ENCODE data around the gene LYPD1. TPM values are rescaled to one million over a fixed set of nuclear protein-coding genes. Genes with fewer than 3 reads are reported as not detected.
"Not testable (repeated sequence)": the region's sequence is repeated elsewhere in the genome, so short reads cannot be mapped to it uniquely, and the experiment has no call there.

Gene LYPD1
- total and polyA plus RNA-seq, 8 donors: 0.53 to 5.6 (median 1.3) TPM

DNA sequence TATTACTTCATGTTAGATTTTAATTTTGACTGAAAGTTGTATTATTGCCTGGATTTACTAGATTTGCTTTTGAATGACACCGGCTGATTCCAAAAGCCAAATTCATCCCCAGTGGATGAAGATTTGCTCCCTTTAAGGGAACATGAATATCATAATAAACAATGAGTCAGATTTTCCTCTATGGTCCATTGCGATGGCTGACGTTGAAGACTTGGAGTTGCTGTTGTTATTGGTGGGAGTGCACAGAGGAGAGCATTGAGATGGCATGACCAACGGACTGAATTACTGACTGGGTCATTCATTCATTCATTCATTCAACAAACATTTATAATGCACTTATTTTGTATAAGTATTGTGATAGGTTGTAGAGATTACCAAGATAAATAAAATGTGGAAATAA lies 33.4 kb upstream of the LYPD1 start:
- intact Hi-C loops (cut with DNase I): no loop called here
- ATAC-seq (no peak), DNase-seq (no peak)
- TF ChIP-seq, protein P1, sequence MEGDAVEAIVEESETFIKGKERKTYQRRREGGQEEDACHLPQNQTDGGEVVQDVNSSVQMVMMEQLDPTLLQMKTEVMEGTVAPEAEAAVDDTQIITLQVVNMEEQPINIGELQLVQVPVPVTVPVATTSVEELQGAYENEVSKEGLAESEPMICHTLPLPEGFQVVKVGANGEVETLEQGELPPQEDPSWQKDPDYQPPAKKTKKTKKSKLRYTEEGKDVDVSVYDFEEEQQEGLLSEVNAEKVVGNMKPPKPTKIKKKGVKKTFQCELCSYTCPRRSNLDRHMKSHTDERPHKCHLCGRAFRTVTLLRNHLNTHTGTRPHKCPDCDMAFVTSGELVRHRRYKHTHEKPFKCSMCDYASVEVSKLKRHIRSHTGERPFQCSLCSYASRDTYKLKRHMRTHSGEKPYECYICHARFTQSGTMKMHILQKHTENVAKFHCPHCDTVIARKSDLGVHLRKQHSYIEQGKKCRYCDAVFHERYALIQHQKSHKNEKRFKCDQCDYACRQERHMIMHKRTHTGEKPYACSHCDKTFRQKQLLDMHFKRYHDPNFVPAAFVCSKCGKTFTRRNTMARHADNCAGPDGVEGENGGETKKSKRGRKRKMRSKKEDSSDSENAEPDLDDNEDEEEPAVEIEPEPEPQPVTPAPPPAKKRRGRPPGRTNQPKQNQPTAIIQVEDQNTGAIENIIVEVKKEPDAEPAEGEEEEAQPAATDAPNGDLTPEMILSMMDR (IDR thresholded peaks at IDR 0.05): no peak
- no peaks in the 10 kb centered on the region for H3K4me1 ChIP-seq
- H3K9me3 ChIP-seq: no peaks in the 10 kb centered on the region
- H3K36me3 ChIP-seq: no peaks in the 10 kb centered on the region
- H3K4me3 ChIP-seq: no peak overlapping the region
- H3K27me3 ChIP-seq: no peaks in the 10 kb centered on the region
- no peak overlapping the region for H3K27ac ChIP-seq

DNA sequence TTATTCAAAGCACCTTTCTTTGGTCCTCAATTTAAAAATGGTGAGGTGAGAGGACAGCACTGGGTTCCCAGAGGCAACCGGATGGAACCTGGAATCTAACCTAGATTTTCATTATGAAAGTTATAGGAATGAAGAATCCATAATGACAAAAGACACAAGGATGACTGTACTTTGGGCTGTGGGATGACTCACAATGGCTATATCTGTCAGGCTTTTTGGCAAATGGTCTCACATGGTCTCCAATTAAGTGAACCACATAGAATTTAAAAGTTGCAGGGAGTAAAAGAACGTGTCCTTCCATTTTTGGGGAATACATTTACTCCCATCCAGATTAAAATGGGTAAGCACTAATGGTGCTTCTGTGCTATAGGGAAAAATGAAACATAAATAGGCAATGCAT lies 31.8 kb upstream of the LYPD1 start:
- ATAC-seq: no peak
- H3K9me3 ChIP-seq: no peaks in the 10 kb centered on the region
- no peaks in the 10 kb centered on the region for H3K27me3 ChIP-seq
- H3K4me3 ChIP-seq: no peak overlapping the region
- H3K27ac ChIP-seq: no peak overlapping the region
- TF ChIP-seq, protein P1 (IDR thresholded peaks at IDR 0.05): no peak
- no peaks in the 10 kb centered on the region for H3K4me1 ChIP-seq
- no peaks in the 10 kb centered on the region for H3K36me3 ChIP-seq
- DNase-seq: no peak
- intact Hi-C loops (cut with DNase I): no loop called here

DNA sequence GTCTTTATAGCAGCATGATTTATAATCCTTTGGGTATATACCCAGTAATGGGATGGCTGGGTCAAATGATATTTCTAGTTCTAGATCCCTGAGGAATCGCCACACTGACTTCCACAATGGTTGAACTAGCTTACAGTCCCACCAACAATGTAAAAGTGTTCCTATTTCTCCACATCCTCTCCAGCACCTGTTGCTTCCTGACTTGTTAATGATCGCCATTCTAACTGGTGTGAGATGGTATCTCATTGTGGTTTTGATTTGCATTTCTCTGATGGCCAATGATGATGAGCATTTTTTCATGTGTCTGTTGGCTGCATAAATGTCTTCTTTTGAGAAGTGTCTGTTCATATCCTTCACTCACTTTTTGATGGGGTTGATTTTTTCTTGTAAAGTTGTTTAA lies 29.8 kb upstream of the LYPD1 start:
- H3K4me1 ChIP-seq; H3K36me3 ChIP-seq; H3K27me3 ChIP-seq; H3K4me3 ChIP-seq; intact Hi-C loops (cut with DNase I); DNase-seq; H3K9me3 ChIP-seq; H3K27ac ChIP-seq; ATAC-seq: not testable (repeated sequence)

DNA sequence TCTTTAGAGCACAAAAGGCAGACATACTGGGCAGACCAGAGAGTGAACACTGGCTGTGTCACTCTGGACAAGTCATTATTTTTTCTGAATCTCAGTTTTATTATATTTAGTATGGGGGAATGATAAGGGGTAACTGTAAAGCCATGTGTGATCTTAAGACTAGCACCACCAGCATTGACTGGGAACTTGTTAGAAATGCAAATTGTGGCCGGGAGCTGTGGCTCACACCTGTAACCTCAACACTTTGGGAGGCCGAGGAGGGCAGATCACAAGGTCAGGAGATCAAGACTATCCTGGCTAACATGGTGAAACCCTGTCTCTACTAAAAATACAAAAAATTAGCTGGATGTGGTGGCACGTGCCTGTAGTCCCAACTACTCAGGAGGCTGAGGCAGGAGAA lies 28.3 kb upstream of the LYPD1 start:
- H3K27me3 ChIP-seq; H3K9me3 ChIP-seq; DNase-seq; H3K4me3 ChIP-seq; intact Hi-C loops (cut with DNase I); ATAC-seq; H3K27ac ChIP-seq; H3K36me3 ChIP-seq; H3K4me1 ChIP-seq: not testable (repeated sequence)

DNA sequence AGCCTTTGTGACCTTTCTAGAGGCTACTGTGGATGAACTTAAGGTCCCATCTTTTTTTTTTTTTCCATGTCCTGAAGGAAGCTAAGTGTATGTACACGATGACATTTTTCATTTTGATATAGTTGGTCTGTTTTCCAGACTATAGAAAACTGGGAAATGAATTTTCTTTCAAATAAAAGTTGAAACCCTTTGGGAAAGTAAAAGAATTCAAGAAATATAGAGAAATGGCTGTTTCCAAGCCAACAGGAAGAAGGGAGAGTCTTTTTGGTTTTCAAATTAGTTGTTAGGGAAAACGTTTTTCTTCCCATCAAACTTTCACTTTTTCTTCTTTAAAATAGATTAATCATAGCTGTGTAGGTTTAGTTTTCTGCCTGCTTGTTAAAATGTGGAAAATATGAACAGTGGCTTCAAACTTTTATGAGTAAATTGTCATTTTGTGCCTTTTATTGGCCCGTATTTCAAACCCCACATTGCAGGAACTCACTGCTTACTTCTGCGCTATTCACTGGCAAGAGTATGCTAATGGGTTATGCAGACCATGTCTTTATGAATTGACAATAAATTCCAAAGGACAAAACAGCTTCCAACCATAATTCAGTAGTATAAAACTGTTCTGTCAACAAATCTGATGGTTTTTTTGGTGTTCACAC lies 27.7 kb upstream of the LYPD1 start:
- no peaks in the 10 kb centered on the region for H3K4me1 ChIP-seq
- no peak overlapping the region for H3K27ac ChIP-seq
- TF ChIP-seq, protein P1 (IDR thresholded peaks at IDR 0.05): no peak
- intact Hi-C loops (cut with DNase I): no loop called here
- H3K4me3 ChIP-seq: no peak overlapping the region
- no peaks in the 10 kb centered on the region for H3K36me3 ChIP-seq
- ATAC-seq (no peak), DNase-seq (no peak)
- H3K27me3 ChIP-seq: no peaks in the 10 kb centered on the region
- no peaks in the 10 kb centered on the region for H3K9me3 ChIP-seq

DNA sequence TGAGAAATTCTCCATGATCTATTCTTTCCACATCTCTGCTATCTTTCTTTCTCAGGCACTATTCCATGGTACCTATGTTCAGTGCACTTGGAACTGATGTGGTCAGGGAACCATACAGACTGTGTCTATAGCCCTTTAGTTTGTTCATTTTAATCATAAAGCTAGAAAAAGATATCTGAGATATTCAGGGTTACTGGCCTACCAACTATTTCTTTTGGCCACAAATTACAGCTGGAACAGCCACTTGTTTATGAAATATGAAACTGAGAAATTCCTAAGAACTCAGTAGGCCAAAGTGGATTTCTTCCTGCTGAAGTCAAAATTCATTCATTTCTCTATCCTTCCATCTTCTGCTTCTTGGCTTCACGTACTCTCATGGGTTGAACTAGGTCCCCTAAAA lies 22.8 kb upstream of the LYPD1 start:
- H3K4me3 ChIP-seq: no peak overlapping the region
- H3K9me3 ChIP-seq: no peaks in the 10 kb centered on the region
- H3K27ac ChIP-seq: no peak overlapping the region
- ATAC-seq (no peak), DNase-seq (no peak)
- H3K4me1 ChIP-seq: no peaks in the 10 kb centered on the region
- TF ChIP-seq, protein P1 (IDR thresholded peaks at IDR 0.05): no peak
- no peaks in the 10 kb centered on the region for H3K36me3 ChIP-seq
- H3K27me3 ChIP-seq: no peaks in the 10 kb centered on the region
- intact Hi-C loops (cut with DNase I): no loop called here
